DMS114 treated with DMSO at 0.1 percent for 48 hours (cell line): ENCODE data around the gene RNLS.
"Not testable (repeated sequence)": the region's sequence is repeated elsewhere in the genome, so short reads cannot be mapped to it uniquely, and the experiment has no call there.

Source experiments
- DNase-seq: peaks from one replicate; lab custom pipeline; 2025; ENCODE audit not compliant: unreplicated experiment; lab: John Stamatoyannopoulos, UW

Gene RNLS

DNA sequence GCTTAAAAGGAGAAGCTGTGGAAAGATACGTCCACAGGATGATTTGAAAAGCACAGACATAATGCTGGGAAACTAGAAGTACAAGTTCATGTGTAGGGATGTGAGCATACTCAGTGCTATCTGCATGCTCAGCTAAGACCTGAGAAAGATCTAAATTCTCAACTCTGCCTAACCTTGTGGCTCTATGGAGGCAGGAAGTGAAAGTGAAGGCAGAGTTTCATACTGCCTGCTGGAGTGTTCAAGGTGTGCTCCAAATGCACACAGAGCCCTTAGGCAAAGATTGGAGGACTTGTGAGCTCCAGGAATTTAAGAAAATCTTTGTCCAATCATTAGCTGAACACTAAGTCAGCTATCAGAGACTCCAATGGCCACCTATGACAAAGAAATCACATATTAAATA lies 190.9 kb downstream of the RNLS start:
- DNase-seq: no peak

DNA sequence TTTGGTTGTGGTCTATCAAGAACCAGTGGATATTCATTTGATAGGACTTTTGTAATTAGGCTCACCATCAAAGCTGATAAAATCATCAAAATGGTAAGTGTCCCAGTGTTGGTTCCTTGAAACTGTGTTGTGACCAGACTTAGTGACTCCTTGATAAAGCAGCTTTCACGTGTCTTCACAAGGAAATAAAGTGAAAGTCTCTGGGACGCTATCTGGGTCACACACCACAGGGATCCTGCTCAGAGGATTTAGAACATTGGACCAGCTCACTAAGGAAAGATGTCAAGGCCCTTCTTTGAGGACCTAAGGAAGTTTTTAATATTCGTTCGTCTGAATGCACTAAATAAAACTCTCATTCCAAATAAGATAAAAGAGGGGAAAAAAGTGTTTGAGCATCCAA lies 193.1 kb downstream of the RNLS start:
- no peak for DNase-seq

- peak; percentile 51 for DNase-seq
Observed at GRCh38 chr10:88389456-88389855, 193.7 kb downstream of the RNLS start.

DNA sequence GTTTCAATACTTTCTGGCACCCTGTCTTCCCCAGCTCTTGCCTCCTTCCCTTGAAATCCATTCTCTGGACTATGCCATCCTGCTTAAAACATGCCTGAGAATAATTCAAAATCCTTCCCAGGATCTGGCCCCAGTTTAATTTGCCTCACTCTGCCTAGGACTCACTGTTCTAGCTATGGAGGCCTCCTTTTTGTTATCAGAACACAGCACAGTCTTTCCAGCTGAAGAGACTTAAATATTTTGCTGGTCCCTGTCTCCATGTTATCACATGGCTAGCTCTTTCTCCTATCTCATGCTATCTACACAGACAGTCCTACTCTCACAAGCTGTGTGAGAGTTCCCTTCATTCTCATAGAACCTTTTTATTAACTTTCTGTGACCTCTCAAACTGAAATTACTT lies 194.8 kb downstream of the RNLS start:
- DNase-seq: no peak

GRCh38 chr10:88386821-88387773 lies 196.0 kb downstream of the RNLS start:
- DNase-seq: no peak

DNA sequence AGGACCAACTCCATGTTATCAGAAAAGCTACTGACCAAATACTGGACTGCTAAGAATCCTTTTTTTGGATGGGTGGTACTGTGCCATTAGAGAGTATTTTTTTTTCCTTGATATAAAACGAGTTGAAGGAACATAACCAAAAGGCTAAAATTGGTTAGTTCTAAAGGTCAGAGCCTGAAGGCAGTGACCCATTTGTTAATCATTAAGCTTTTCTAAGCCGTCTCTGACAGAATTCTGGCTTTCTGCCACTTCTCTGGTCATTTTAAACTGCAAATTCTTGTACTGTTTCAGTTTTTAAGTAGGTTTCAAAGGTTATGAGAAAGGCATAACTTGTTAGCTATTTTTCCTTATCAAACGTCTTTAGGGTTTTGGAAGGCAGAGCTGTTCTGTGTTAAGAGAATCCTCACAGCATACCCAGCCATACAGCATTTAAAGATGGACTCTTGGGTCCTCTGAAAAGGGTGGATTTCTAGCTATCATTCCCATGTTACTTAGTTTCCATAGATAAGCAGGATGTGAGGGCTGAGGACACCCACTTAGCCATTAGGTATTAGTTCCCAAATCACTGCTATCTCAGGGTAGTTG lies 196.8 kb downstream of the RNLS start:
- no peak for DNase-seq

DNA sequence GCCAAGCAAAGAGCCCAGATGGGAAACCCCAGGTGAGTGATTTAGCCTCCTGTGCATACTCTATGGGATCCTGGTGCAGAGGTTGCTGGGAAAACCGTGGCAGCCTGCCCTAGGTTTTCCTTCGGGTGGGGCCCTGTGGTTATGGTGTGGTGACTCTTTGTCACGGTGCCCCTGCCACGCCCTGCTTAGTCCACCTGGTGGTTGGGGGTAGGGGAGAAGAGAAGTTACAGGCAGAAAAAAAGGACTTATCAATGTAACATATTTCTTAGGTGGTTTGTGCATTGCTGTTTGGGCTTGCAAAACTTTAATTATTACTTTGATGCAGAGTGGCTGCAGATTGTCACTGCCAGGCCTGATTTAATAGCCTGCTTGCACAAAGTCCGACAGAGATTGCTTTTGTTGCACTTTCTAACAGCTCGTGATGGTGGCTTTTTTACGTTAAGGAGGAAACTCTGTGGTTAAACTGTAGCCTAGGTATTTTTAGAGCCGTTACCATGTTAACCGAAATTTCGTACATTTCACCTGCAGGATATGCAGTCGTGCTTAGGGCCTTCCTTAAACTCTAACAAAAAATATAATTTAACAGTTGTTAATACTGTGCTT lies 197.4 kb downstream of the RNLS start:
- DNase-seq: no peak

DNA sequence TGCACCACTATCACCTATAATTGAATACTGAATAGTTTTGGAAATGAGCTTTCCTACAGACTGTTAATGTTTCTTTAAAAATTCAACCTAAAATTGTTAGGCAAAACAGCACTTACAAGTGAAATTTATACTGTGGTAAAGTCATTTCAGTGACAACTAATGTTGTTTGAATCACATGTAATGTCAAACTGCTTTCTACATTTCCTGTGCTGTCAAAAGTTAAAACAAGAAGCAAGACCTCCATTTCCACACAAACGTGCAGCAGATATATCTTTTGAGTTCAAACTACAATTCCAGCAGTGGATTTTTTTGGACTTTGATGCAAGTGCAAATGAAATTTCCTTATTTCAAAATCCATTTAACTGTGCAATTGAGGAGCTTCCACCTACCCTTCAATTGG lies 199.8 kb downstream of the RNLS start:
- no peak for DNase-seq

DNA sequence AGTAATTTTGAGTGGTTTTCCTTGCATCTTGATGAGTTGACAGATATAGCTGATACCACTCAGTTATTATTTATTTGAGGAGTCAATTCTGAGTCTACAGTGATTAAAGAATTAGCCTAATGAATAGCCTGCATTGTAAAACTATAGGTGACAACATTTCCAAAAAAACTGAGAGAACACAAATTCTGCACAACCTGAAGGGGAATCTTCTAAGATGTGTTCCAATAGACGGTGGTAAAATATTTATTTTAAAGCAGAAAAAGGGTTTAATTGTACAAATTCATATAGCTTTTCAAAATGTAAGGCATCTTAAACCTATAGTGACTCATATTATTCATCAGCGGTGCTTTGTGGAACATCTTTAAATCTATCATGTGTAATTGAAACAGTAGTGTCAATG lies 200.4 kb downstream of the RNLS start:
- DNase-seq: no peak

DNA sequence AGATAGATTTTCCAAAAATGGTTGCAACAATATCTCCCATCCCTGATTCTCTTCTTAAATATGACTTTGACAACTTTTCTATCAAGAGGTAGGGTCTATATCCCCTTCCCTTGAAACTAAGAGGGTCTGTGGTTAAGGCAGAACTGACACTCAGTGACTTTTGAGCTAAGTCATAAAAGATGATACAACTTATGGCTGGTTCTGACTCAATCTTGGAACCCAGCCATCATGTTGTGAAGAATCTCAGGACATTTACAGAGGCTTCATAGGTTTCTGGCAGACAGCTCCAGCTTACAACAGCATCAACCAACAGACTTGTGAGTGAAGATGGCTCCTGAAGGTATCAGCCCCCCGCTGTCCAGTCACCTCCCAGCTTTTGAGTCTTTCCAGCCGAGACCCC lies 203.5 kb downstream of the RNLS start:
- DNase-seq: no peak

DNA sequence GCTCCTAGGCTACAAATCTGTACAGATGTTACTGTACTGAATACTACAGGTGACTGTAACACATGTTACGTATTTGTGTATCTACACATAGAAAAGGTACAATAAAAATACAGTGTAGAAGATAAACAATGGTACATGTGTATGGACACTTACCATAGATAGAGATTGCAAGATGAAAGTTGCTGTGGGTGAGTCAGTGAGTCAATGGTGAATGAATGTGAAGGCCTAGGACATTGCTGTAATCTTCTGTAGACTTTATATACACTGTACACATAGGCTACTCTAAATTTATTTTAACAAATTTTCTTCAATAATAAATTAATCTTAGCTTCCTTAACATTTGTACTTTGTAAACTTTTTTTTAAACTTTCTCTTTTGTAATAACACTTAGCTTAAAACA lies 205.6 kb downstream of the RNLS start:
- DNase-seq: no peak

DNA sequence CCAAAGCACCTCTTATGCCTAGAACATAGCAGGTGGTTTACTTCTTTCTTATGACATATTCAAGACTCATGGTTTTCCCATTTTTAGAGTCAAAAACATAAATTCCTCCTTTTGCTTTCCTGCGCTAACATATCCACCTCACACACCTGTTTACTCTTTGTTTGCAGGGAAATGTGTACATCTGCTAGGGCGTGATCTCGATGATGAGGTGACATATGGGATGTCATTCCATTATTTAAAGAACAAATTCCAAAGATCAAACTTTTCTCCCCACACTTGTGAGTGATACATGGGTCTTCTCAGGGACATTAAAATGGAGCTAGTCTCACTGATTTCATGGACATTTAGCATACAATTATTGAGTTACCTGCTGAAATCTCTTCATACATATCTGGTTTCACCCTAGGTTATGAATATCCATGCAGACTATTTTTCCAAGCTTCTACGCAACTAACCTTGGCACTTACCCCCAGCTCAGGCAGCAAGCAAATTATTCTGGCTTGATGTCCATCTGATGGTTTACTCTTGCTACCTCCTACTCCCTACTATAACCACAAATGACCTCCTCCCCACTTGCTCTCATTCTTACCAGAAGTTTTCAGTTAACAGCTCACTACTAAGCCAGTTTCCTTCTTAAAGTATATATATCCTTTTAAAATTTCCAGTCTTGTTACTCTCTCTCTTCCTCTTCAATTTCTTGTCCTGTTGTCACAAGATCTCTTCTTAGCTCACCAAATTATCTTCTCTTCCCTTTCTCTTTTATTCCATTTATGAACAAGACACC lies 208.5 kb downstream of the RNLS start:
- no peak for DNase-seq

DNA sequence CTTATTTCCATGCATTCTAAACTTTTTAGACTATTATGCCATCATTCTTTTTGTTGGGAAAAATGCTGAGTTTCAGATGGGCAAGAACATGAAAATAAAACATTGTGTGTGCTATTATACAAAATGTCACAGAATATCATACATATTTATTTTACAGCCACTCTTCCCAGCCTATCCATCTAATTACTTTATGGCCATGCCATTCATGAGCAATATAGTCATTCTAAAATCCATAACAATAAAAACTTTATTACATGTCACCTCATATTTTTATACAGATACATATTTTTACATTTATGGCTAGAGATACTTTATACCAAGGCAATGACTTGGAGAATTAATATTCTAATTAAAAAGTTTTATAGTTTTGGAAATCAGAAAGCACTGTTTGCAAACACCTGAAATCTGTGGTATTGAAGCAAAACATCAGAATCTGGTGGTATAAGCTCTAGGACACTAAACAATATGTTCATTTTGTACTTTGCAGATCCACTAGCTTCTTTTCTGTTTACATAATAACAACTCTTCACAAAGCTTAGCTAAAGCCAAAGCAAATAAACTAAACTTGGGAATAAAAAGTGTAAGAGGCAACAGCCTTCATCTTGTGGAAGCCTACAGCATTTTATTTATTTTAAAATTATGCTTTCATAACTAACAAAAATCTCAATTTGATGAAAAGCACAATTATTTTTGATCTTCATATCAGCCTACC lies 210.1 kb downstream of the RNLS start:
- no peak for DNase-seq

- no peak for DNase-seq
Observed at GRCh38 chr10:88372051-88372715, 210.9 kb downstream of the RNLS start.

- DNase-seq: no peak
Observed at GRCh38 chr10:88370713-88371112, 212.4 kb downstream of the RNLS start.

GRCh38 chr10:88366772-88367171 lies 216.3 kb downstream of the RNLS start:
- DNase-seq: no peak

DNA sequence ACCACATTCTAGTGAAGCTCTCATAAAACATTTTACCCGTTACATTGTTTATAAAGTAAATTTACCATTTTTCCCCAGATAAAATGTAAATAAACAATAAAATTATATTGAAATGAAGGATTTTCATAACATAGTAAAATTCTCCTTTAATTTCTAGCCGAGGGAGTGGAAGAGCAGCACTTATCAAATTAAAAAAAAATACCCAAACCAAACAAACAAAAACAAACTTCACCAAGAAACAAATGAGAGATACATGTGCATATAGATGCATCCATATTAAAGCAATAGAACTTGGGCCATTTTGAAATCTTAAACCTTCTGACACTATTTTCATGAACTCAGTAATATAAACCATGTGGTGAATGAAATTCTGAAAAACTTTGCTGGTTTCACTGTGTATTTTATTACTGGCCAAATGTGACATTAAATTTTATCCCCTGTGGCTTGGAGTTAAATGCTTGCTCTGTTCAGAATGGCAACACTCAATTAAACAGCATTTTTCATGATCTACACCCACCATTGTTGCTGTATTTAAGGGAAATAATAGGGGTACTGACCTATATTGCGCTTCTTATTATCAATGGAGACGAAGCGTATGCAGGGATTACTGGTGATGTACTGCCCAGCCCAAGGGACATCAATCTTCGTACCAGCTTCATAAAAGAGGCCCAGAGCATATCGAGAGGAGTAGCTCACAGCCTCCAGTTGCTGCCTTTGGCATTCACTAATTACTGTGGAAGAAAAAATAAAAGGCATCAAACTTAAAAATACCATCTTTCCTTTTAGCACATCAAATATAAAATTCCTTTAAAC lies 220.9 kb downstream of the RNLS start:
- DNase-seq: no peak

DNA sequence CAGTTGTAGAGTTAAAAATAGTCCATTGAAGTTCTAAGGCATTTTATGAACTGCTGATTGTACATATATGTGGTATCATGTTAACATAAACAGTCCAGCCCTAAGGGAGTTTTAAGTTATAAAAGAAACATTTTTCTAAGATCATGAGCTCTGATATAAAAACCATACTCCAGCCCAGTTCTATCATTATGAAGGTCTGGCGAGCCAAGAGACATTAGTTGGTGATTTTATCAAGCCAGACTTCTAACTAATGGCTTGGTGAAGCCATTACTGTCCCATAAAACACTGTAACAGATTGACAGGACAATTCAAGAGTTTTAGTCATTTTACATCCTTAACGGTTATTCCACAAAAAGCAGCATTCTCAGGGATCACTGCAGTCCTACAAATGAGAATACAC lies 221.6 kb downstream of the RNLS start:
- no peak for DNase-seq

- DNase-seq: not testable (repeated sequence)
Observed at GRCh38 chr10:88355750-88356149, 227.4 kb downstream of the RNLS start.
